Measurements from ENCODE around the gene ATP5F1D.

- TF ChIP-seq GABPA (IDR thresholded peaks at IDR 0.05; ENCODE audit: borderline replicate concordance, insufficient read depth, low read length) (no peak), CEBPB (IDR thresholded peaks at IDR 0.05; ENCODE audit: low read depth, low read length) (no peak)
Measured at GRCh38 chr19:1230783-1231489, 10.6 kb upstream of the ATP5F1D start.

All from H1 (cell line).